SH-SY5Y (cell line): ENCODE data around the gene STK32C.

Experiments used
- GATA2 ChIP-seq: IDR thresholded peaks from 2 replicates; pipeline ENCODE4 v1.6.1; 2011; ENCODE audit warnings: mild to moderate bottlenecking, low read depth, low read length
- GATA3 ChIP-seq: IDR thresholded peaks from 2 replicates; pipeline ENCODE4 v1.6.1; 2011; ENCODE audit warnings: low read depth, mild to moderate bottlenecking, low read length, moderate library complexity

- TF ChIP-seq GATA3, result no peak
- TF ChIP-seq GATA2, result no peak
Measured at GRCh38 chr10:132353456-132354355, 46.0 kb upstream of the STK32C start.
